Right lung (tissue), 10 donors: Measurements from ENCODE around the gene COL1A2. TPM values are rescaled to one million over a fixed set of nuclear protein-coding genes. Genes with fewer than 3 reads are reported as not detected.

Source experiments
- DNase-seq, 2 donors: peaks; one replicate each; pipeline ENCODE4 v3.0.0-alpha.2; 2013
- long read RNA-seq, 8 donors: transcript quantifications; one replicate each; lab custom pipeline, GENCODE V29; 2026
- polyA plus RNA-seq, 5 donors: library from polyadenylated mRNA; unstranded; fragments of 120-200 nt; gene quantifications; one replicate each; pipeline versions ENCODE4 v1.2.1 to v1.2.3, GENCODE V29; 2013; ENCODE audit warnings: inconsistent platforms in 1 of 5, low replicate concordance in 1 of 5; ENCODE audit not compliant: insufficient read length in 5 of 5, insufficient read depth in 1 of 5

Gene COL1A2
- polyA plus RNA-seq, result 1,000 to 10,000 TPM; 1,095 to 1,229 (median 1,203) TPM
- long read RNA-seq, donor 1, transcript COL1A2-203 (4 exons, 1,123 nt), result major isoform, 30 of 417 reads
- long read RNA-seq, donor 1, partial matches to known transcripts, result 293 of 417 reads
- long read RNA-seq, donor 1, other reads (novel, unspliced or antisense), result 87 of 417 reads
- long read RNA-seq, donor 2, transcript COL1A2-203 (4 exons, 1,123 nt), result minor isoform, 5 of 321 reads
- long read RNA-seq, donor 2, transcript COL1A2-205 (4 exons, 656 nt), result major isoform, 8 of 321 reads
- long read RNA-seq, donor 2, partial matches to known transcripts, result 239 of 321 reads
- long read RNA-seq, donor 2, other reads (novel, unspliced or antisense), result 68 of 321 reads
- long read RNA-seq, donor 3, transcript COL1A2-203 (4 exons, 1,123 nt), result major isoform, 22 of 340 reads
- long read RNA-seq, donor 3, transcript COL1A2-205 (4 exons, 656 nt), result minor isoform, 6 of 340 reads
- long read RNA-seq, donor 3, partial matches to known transcripts, result 253 of 340 reads
- long read RNA-seq, donor 3, other reads (novel, unspliced or antisense), result 56 of 340 reads
- long read RNA-seq, donor 4, transcript COL1A2-205 (4 exons, 656 nt), result minor isoform, 10 of 330 reads
- long read RNA-seq, donor 4, transcript COL1A2-203 (4 exons, 1,123 nt), result major isoform, 15 of 330 reads
- long read RNA-seq, donor 4, partial matches to known transcripts, result 267 of 330 reads
- long read RNA-seq, donor 4, other reads (novel, unspliced or antisense), result 33 of 330 reads
- long read RNA-seq, donor 5, transcript COL1A2-203 (4 exons, 1,123 nt), result major isoform, 20 of 524 reads
- long read RNA-seq, donor 5, transcript COL1A2-205 (4 exons, 656 nt), result minor isoform, 9 of 524 reads
- long read RNA-seq, donor 5, partial matches to known transcripts, result 439 of 524 reads
- long read RNA-seq, donor 5, other reads (novel, unspliced or antisense), result 51 of 524 reads
- long read RNA-seq, donor 6, transcript COL1A2-203 (4 exons, 1,123 nt), result major isoform, 18 of 1,064 reads
- long read RNA-seq, donor 6, transcript COL1A2-205 (4 exons, 656 nt), result minor isoform, 9 of 1,064 reads
- long read RNA-seq, donor 6, partial matches to known transcripts, result 948 of 1,064 reads
- long read RNA-seq, donor 6, other reads (novel, unspliced or antisense), result 87 of 1,064 reads
- long read RNA-seq, donor 7, transcript COL1A2-203 (4 exons, 1,123 nt), result major isoform, 15 of 645 reads
- long read RNA-seq, donor 7, partial matches to known transcripts, result 601 of 645 reads
- long read RNA-seq, donor 7, other reads (novel, unspliced or antisense), result 25 of 645 reads
- long read RNA-seq, donor 8, transcript COL1A2-203 (4 exons, 1,123 nt), result major isoform, 6 of 106 reads
- long read RNA-seq, donor 8, partial matches to known transcripts, result 81 of 106 reads
- long read RNA-seq, donor 8, other reads (novel, unspliced or antisense), result 18 of 106 reads

GRCh38 chr7:94394437-94395140 lies at the start of gene COL1A2:
COL1A2 (plus strand) TSS chr7:94394895; CDS start chr7:94395032, 137 bp downstream.
- DNase-seq, result peak; percentile 90

GRCh38 chr7:94345907-94346306 lies 48.8 kb upstream of the COL1A2 start:
- no peak for DNase-seq

- DNase-seq, result peak; percentile 72 to 82
Observed at GRCh38 chr7:94348142-94348541, 46.6 kb upstream of the COL1A2 start.

- DNase-seq, result no peak
Observed at GRCh38 chr7:94350734-94351133, 44.0 kb upstream of the COL1A2 start.

- no peak for DNase-seq
Observed at GRCh38 chr7:94351703-94352102, 43.0 kb upstream of the COL1A2 start.

GRCh38 chr7:94352887-94353286 lies 41.8 kb upstream of the COL1A2 start:
- no peak for DNase-seq

GRCh38 chr7:94354953-94355352 lies 39.7 kb upstream of the COL1A2 start:
- DNase-seq, result peak in 1 of 2 donors; percentile 24

GRCh38 chr7:94355454-94355853 lies 39.2 kb upstream of the COL1A2 start:
- peak in 1 of 2 donors; percentile 32 for DNase-seq

- DNase-seq, result no peak
Observed at GRCh38 chr7:94357076-94357475, 37.6 kb upstream of the COL1A2 start.

- no peak for DNase-seq
Observed at GRCh38 chr7:94360926-94361325, 33.8 kb upstream of the COL1A2 start.

GRCh38 chr7:94362276-94362675 lies 32.4 kb upstream of the COL1A2 start:
- no peak for DNase-seq

- no peak for DNase-seq
Observed at GRCh38 chr7:94364816-94365215, 29.9 kb upstream of the COL1A2 start.

GRCh38 chr7:94366163-94366562 lies 28.5 kb upstream of the COL1A2 start:
- DNase-seq, result no peak

GRCh38 chr7:94366832-94367231 lies 27.9 kb upstream of the COL1A2 start:
- no peak for DNase-seq

- no peak for DNase-seq
Observed at GRCh38 chr7:94367949-94368348, 26.7 kb upstream of the COL1A2 start.

- DNase-seq, result peak; percentile 78 to 83
Observed at GRCh38 chr7:94368371-94368791, 26.3 kb upstream of the COL1A2 start.

- peak; percentile 80 to 87 for DNase-seq
Observed at GRCh38 chr7:94374231-94374630, 20.5 kb upstream of the COL1A2 start.

GRCh38 chr7:94374721-94375566 lies 19.8 kb upstream of the COL1A2 start:
- DNase-seq, result peak; percentile 89 to 92

GRCh38 chr7:94375691-94376090 lies 19.0 kb upstream of the COL1A2 start:
- DNase-seq, result peak; percentile 81 to 87

GRCh38 chr7:94376281-94376680 lies 18.4 kb upstream of the COL1A2 start:
- no peak for DNase-seq
